NCI-H2171 (cell line): ENCODE measurements around the gene ANKRD6.

ENCODE experiments used
- DNase-seq: peaks from one replicate; lab custom pipeline; 2025; lab: John Stamatoyannopoulos, UW

ANKRD6 gene

DNA sequence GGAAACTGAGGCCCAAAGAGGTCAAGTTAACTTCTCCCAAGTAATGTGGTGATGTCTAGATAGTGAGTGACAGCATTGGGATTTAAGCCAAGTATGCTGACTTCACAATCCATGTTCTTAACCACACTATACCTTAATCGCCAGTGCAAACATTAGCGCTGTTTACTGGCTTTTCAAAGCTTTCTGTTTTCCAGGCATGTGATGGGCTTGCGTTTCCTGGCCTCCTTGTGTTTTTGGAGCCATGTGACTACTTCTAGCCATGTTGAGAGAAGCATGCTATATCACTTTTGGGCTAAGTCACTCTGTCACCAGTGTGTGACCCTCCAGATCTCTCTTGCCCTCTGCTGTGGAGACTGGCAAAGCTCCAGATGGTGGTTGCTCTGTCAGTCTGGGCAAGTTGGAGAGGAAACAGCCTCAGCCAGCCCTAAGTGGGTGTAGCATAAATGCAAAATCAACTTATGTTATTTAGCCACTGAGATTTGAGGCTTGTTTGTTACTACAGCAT lies 76.9 kb downstream of the ANKRD6 start:
- DNase-seq: no peak

GRCh38 chr6:89510393-89510792 lies 77.4 kb downstream of the ANKRD6 start:
- no peak for DNase-seq

DNA sequence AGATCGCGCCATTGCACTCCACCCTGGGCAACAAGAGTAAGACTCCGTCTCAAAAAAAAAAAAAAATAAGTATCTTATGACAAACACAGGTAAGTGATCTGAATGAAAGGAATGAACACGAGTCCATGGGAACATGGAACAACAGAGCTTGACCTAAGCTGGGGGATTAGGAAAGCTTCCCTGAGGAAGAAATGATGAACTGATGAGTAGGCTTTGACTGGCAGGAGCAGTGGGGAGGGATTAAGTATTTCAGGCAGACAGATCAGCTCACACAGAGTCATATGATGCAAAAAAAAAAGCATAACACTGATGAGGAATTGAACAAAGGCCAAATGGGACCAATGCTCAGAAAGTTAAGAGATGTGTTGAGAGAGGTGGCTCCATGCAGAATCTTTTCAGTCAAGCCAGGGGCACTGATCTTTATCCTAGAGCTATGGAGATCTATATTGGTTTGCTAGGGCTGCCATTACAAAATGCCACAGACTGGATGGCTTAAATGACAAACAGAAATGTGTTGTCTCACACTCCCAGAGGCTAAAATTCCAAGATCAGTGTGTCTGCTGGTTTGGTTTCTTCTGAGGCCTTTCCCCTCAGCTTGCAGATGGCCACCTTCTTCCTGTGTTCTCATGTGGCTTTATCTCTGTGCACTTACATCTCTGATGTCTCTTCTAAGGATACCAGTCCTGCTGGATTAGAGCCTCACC lies 85.6 kb downstream of the ANKRD6 start:
- DNase-seq: no peak

DNA sequence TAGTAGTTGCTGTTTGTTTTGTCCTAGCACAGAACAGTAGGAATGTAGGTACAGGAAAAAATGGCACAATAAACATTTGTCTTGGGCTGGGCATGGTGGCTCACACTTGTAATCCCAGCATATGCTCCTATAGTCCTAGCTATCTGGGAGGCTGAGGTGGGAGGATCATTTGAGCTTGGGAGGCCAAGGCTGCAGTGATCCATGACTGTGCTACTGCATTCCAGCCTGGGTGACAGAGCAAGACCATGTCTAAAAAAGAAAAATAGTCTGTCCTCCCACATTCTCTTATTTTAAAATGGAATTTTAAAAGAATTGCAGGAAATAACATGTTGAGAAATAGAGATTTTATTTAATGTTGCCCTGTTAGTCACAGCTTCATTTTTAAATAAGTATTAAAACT lies 87.8 kb downstream of the ANKRD6 start:
- no peak for DNase-seq

- DNase-seq: no peak
Measured at GRCh38 chr6:89522778-89523177, 89.8 kb downstream of the ANKRD6 start.

- no peak for DNase-seq
Measured at GRCh38 chr6:89525786-89526562, 93.0 kb downstream of the ANKRD6 start.

GRCh38 chr6:89526563-89526869 lies 93.6 kb downstream of the ANKRD6 start:
- DNase-seq: no peak

GRCh38 chr6:89527634-89528033 lies 94.7 kb downstream of the ANKRD6 start:
- DNase-seq: no peak

GRCh38 chr6:89528866-89529265 lies 95.9 kb downstream of the ANKRD6 start:
- DNase-seq: no peak

DNA sequence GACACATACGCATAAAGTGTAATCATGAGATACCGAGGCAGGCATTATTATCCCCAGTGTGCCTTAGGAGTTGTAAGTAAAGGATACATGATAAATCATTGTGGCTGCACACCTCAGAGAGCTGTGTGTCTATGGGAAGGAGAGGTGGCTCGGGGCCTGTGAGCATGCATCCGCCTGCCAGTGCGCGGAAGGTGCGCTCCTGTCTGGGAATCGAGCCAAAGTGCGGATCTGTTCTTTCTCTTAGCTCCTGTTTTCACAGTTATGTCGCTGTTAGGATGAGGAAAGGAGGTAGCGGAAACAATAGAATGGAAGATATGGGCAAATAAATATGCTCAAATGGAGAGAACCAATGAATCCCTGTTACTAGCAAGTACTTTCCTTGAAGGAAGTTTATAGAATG lies 98.0 kb downstream of the ANKRD6 start:
- peak; percentile 16 for DNase-seq

- peak; percentile 7 for DNase-seq
Measured at GRCh38 chr6:89536231-89536630, 103.3 kb downstream of the ANKRD6 start.

- DNase-seq: no peak
Measured at GRCh38 chr6:89539779-89540178, 106.8 kb downstream of the ANKRD6 start.

DNA sequence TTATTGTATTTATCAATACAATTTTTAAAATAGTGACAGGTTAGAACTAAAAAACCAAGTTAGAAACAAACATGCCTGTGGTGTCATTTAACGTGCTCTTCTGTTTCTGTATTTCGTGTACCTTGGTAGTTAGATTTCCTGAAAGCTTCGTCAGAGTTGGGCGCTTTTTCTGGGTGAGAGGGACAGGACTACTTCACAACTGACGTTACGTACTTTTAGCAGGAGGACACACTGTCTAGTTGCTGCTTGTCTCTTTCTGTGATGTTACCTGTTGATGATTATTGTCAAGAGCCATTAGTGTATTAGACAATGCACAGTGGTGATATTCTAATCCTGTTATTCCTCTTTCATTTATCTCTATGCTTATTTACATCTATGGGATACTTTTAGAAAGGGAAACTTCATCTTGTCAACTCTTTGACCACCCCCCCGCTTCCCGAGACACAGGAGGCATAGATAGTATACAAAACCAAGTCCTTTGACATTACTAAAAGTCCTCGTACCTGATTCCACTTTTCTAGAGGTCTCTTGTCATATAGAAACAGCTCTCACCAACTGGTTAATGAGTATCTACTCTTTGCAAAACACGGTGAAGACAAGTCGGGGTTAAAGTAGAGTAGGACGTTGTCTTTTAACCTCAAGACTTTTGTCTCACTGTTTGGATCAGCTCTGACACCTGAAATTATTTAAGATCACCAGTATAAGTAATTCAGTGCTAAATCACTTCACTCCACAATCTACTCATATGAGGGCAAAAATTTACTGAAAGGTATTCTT lies 109.3 kb downstream of the ANKRD6 start:
- no peak for DNase-seq

DNA sequence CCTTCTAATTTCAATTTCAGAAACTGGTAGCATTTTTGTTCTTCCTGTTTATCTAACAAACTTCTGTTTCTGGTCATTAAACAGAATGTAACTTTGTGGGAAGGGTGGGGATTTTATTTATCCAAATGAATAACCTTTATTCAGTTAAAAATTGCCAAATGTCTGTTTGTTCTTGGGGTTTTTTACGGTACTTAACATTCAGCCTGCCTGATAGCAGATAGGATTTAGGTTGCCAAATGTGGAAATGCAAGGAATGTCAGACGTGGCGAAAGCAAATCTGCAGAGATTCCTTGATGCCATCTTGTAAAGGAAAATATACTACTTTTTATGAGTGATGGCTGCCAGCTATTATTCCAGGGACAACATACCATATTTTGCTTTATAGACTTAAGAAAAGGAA lies 109.9 kb downstream of the ANKRD6 start:
- no peak for DNase-seq

GRCh38 chr6:89547281-89547680 lies 114.3 kb downstream of the ANKRD6 start:
- no peak for DNase-seq

DNA sequence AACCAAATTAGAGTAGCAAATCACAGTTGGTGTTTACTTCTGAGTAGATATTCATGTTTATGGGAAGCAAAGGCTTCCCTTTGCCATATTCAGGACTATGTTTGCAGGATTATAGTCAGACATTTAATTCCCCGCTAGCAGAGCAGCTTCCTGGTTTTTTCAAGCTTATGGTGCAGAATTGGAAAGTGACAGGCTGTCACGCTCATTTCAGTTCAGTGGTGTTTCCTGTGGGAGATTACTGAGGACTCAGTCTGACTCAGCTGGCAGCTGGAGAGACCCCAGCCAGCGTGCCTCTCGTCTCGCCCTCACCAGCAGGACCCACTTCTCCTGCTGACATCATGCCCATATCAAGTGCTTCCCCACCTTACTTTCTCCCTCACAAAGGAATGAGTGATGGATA lies 120.5 kb downstream of the ANKRD6 start:
- DNase-seq: no peak

- DNase-seq: no peak
Measured at GRCh38 chr6:89554106-89554505, 121.2 kb downstream of the ANKRD6 start.

GRCh38 chr6:89555031-89555430 lies 122.1 kb downstream of the ANKRD6 start:
- DNase-seq: no peak

GRCh38 chr6:89555806-89556205 lies 122.9 kb downstream of the ANKRD6 start:
- no peak for DNase-seq

- DNase-seq: no peak
Measured at GRCh38 chr6:89559487-89559886, 126.5 kb downstream of the ANKRD6 start.

DNA sequence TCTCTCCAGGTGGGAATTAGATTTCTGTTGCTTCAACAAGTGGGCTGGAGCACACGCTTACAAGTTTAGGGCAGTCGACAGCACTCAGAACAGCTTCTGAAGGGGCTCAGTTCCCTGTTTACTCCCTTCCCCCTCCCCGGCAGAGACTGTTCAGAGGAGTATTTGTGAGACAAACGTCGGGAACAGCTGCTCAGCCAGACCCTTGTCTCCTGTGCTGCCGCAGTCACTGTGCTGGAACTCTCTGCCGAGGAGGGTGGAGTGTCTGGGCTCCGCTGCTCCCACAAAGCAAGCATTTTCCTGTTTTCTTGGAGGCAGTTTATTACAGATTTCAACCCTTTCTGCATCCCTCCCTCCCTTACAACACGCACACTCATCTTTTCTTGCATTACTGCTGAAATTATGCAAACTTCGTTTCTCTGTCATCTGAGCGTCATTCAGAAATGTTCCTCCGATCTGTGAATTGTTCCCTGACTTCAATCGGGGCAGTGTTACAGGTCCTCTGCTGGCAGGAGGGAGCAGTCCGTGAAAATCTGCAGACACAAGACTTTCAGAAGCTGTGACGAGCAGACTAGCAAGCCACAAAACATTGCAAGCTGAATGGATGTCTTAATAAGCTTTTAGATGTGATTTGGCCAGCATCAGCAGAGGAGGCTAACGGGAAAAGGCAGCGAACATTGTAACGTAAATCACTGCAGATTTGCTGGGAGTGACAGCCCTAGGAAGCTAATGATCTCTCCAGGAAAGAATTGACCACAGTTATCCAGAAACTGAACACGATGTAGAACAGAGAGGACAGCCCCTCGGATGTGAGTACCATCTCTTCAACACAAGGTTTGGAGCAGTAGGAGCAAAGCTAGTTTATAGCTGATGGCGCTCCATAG lies 129.4 kb downstream of the ANKRD6 start:
- peak; percentile 16 for DNase-seq

GRCh38 chr6:89563866-89564265 lies 130.9 kb downstream of the ANKRD6 start:
- DNase-seq: no peak
